ENCODE measurements around the gene GRIK4.

DNA sequence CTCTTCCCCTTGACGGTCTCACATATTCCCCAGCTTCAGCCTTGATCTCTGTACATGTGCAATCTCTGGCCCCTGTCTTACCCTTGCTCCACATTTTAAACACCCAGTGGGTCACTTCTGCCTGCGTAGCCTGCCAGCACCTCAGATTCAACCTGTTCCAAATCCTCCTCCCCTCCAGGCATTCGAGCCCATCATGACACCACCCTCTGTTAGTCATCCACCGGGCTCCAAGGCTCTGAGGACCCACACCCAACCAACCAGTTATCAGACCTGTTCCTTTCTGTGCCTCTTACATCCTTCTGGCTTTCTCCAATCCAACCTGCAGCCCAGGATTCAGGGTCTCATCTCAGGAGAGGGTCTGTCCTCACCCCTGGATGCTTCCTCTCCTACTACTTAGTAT, 392.6 kb downstream of the GRIK4 start:
- TF ChIP-seq CTCF (IDR thresholded peaks at IDR 0.05) (no peak), POLR2A (IDR thresholded peaks at IDR 0.05) (no peak)
